NCI-H1930 (cell line): Measurements from ENCODE around the gene ARIH2.

Experiments
- DNase-seq, 2 experiments: peaks; one replicate each; lab custom pipeline; 2025; lab: John Stamatoyannopoulos, UW

The ARIH2 gene

DNA sequence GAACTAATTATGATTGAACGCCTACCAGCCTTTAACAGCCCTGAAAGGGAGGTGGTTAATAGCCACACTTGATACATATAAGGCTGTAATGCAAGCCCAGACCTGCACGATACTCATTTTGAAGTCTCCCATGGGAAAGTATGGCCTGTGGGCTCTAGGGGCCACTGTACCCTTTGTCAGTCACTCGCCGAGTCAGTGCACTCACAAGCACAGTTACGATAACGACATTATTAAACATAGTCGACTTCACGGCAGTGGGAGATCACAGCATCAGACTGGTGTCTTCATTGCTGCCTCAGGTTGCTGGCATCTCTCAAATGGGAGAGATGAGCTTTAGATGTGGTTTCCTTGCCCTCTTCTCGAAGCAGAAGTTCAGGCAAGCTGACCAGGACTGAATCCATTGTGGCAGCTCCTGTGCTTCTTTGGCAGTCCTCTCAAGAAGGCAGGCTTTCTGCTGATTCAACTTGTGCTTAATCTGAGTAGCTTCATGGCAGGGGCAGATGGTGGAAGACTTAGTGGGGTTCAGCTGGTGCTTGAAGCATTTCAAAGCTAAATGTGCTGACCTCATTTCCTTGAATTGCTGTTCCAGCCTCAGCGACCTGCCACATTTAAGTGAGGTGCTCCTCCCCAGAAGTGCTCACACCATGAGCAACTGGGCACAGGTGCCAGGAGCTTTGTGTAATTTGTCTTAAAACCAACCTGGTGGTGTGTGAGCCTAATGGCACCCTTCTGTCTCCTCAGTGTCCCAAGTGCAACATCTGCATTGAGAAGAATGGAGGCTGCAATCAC lies 55.6 kb downstream of the ARIH2 start:
- DNase-seq, result no peak

DNA sequence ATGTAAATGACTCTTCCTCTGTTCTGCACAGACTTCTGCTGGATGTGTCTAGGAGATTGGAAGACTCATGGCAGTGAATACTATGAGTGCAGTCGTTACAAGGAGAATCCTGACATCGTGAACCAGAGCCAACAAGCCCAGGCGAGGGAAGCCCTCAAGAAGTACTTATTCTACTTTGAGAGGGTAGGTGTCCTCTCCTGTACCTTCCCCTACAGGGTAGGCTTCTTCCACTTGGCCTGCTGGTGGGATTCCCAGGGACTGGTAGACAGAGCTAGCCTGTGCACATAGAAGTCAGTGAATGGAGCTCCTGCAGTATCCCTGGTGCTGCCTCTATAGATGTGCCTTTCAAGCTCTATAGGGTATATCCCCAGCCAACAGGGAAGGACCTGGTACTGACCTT lies 60.8 kb downstream of the ARIH2 start:
- DNase-seq, result no peak

DNA sequence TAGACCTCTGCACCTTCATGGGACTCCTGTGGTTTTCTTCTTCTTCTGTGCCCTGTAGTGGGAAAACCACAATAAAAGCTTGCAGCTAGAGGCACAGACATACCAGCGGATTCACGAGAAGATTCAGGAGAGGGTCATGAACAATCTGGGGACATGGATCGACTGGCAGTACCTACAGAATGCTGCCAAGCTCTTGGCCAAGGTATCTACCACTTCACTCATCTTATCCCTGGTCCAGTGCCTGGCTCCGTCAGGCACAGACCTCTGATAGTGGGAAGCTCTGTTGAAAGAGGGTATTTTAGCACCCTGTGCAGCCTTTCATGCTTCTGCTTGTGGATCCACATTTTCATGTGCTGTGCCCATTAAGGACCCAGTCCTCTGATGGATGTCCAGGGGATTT lies 61.7 kb downstream of the ARIH2 start:
- no peak for DNase-seq

DNA sequence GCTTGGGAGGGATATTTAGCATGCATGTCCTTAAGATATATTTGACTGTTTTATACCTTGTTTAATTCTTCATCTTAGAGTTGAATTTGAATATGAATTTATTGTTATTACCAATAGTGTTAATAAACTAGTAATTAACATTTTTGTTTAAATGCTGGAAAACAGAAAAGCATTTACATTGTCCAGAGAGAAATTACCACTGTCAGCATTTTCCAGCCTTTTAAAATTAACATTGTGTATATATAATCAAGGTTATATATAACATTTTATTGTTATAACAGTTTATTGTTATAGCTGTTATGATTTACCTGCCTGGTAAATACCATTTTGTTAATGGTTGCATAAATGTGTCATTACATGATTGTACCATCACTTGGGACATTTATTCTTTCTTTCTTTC lies 63.4 kb downstream of the ARIH2 start:
- DNase-seq, result no peak

DNA sequence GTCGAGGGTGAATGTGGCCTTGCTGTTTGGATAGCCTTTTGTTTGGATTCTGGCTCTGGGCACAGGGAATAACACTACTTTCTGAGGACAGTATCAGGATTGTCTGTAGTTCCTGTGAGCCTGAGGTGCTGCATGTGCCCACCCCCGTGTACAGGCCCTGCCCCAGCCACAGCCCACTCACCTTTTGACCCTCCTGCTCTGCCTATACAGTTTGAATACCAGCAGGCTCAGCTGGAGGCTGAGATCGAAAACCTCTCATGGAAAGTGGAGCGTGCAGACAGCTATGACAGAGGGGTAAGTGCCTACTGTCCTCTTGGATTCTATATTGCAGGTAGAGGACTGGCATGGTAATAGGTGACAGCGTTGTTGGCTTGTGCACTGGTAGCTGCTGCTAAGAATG lies 64.0 kb downstream of the ARIH2 start:
- DNase-seq, result no peak

DNA sequence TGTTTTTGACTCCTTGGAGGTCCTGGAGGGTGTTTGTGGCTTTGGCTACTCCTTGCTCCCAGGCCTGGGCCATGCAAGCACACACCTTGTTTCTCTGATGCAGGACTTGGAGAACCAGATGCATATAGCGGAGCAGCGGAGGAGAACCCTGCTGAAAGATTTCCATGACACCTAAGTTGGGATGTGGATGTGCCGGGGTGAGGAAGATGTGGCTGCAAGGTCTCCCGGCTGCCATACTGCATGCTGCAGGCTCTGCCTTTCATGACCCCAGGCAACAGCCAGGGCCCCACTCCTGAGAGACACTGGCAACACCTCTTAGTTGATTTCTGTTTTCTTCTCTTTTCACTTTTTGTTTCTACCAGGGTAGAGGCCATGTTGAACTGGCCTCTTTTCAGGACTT lies 64.5 kb downstream of the ARIH2 start:
- no peak for DNase-seq

DNA sequence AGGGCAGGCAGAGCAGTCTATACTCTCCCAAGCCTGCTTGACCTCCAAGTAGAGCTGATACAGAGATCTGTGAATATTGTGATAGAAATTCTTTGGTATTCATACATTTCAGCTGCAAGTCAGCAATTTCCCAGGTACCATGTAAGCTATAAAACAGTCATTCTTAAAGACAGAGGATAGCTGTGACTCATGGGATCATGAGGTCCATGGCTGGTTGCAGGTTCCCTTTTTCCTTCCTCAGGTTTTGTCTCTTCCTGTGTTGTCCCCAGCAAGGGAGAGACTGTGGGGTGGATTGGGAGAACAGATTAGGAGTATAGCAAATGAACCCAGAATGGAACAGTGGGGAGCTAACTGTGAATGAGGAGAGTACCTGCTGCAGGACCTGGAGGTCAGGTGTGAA lies 66.0 kb downstream of the ARIH2 start:
- no peak for DNase-seq

DNA sequence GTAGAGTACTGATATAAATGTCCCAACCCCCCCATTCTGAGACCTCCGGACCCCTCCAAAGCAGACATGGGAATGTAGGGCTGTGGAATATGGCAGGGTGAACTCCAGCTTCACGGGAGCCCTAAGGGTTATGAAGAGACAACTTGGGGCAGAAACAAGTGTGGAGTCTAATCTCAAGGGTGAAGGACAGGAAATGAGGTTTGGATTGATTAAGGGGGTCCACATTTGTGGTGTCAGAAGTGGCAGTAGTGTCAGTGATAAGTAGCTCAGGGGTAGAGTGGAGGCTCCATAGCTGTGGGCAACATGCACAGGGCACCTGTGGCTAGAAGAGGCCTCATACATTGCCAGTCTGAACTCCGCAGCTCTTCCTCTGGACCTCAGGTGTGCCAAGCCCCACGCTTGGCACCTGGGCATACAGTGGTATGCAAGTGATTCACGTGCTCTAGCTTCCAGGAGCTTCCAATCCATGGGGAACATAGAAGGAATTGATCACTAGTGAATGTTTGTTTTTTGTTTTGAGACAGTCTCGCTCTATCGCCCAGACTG lies 67.3 kb downstream of the ARIH2 start:
- DNase-seq, result no peak

DNA sequence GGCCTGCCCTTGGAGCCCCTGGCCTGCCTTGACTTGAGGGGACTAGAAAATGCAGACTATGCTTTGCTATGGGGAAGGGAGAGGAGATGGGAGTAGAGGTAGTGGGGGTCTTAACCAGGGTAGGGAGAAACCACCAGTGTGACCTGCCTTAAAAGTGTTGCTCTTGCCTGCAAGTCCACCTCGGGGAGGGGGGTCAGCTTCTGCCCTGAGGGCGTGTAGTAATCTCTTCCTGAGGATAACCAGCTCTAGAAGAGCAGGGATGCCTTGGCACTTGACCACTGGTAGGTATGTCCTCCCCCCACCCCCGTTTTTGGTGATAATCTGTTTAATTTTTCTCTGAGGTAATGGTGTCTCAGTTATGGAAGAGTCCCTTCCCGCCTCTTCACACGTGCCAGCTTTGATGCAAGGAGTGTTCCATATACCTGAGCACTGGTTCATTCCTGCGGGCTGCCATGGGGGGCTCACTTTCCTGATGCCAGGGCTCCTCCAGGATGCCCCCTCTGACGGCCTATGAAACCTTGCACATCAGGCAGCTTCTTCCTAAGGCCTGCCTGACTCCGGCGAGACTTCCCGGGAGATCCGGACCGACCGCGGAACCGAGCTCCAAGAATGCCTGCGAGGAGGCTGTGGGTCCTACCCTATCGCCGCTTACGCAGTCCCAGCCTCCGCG lies 70.6 kb downstream of the ARIH2 start:
- DNase-seq, result no peak

DNA sequence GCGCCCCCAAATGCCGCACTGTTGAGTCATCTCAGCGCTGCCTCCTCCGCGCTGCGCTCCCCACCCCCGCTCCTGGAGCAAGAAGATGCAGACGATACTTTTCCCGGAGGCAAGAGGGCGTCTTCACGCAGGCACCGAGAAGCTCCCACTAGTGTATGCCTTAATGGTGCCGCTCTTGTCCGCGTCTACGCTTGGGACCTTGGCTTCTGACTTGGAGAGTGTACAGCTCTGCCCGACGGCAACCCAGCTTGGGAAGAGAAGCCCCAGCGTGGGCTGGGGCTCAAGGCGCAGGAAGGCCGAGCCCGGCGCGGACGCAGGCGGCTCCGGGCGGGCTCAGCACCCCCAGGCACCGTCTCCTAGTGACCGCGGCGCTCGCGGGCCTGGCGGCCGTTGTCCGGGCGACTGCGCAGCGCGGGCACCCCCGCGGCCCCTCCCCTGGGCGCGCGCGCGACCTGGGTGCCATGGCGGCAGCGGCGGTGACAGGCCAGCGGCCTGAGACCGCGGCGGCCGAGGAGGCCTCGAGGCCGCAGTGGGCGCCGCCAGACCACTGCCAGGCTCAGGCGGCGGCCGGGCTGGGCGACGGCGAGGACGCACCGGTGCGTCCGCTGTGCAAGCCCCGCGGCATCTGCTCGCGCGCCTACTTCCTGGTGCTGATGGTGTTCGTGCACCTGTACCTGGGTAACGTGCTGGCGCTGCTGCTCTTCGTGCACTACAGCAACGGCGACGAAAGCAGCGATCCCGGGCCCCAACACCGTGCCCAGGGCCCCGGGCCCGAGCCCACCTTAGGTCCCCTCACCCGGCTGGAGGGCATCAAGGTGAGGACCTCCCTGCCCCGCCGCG lies 71.4 kb downstream of the ARIH2 start, which contains the start of gene P4HTM:
Gene P4HTM (plus strand): TSS at position 446 of the 840 bp plus-strand sequence. CDS start 16 bp downstream, at position 462.
- DNase-seq, result peak; percentile 37 to 67

DNA sequence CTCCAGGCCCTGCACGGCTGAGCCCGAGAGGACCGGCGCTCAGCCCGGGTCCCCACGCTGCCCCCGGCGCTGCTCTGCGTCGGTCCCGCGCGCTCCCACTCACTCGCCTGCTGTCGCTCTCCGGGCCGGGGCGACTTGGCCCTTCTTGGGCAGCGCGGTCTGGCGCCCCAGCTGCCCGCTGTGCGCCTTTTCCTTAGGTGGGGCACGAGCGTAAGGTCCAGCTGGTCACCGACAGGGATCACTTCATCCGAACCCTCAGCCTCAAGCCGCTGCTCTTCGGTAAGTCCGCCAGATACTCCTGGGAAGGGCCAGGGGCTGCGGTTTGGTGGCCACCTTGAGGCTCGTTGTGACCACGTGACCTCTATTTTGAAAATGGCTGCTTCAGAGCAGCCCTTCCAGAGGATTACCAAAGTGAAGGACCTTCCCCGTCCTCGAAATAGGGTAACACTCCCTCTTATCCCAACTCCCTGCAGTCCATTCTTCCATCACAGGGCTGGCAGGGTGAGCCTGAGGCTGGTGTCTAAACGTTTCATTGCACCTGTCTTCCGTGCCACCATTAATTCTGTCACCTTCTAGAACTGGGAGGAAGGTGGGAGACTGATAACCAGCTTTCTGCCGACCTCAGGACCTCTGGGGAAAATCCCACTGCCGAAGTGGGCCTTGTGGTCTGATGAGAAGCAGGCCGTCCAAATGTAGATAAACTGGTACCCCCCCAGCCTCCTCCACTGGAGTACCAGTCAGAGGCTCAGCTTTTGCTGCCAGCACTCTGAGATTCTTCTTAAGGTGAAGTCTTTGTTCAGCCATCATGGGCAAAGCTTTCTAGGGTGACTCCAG lies 72.2 kb downstream of the ARIH2 start:
- DNase-seq, result no peak

DNA sequence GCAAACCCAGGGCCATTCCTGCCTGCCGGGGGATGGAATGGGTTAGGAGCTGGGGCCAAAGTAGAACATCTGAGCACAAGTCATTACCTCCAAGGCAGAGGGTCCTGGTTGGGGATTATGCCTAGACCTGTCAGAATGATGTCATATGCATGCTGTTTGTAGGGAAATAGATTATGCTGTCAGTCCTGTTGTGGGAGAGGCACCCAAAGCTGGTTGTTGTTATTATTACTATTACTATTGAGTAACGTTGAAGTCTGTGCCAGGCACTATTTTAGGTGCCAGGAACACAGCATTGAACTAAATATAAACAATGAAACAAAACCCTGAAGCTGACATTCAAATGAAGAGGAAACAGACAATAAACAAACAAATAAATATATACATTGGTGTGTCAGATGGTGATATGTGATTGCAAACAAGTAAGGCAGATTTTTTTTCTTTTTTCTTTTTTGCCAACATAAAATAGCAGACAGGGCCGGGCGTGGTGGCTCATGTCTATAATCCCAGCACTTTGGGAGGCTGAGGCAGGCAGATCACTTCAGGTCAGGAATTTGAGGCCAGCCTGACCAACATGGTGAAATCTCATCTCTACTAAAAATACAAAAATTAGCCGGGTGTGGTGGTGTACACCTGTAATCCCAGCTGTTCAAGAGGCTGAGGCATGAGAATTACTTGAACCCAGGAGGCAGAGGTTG lies 73.4 kb downstream of the ARIH2 start:
- no peak for DNase-seq

DNA sequence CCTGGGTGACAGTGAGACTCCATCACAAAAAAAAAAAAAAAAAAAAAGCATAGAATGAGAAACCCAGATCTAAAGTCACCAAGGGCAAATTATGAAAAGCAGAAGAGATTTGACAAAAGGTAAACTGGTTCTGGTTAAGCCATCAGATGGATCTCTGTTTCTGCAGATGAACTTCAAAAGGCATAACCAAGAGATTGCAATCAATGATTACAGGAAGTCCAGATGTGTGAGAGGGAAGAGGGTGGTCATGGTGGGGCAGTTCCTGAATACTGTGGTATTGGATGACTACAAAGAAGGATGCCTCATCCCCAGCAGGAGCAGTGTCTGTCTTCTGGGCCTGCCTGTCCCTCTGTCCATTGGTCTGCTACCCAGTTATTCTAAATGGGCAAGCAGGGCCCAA lies 75.2 kb downstream of the ARIH2 start:
- DNase-seq, result no peak

DNA sequence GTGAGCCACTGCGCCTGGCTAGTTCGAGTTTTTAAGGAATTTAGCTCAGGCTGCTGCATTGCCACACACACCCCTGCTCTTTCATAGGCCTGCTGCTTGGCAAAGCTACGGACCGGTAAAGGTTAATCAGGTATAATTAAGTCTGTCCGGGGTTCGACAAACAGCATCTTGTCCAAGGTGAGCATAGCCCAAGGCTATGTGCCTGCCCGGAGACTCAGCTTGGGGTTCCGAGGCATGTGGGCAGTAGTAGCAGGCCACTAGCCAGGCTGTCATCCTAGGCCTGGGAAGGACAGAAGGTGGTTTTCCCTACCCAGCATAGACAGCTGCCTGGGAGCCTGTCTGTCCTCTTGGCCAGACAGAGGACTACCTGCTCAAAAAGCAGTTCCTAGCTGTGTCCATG lies 78.0 kb downstream of the ARIH2 start:
- DNase-seq, result no peak

DNA sequence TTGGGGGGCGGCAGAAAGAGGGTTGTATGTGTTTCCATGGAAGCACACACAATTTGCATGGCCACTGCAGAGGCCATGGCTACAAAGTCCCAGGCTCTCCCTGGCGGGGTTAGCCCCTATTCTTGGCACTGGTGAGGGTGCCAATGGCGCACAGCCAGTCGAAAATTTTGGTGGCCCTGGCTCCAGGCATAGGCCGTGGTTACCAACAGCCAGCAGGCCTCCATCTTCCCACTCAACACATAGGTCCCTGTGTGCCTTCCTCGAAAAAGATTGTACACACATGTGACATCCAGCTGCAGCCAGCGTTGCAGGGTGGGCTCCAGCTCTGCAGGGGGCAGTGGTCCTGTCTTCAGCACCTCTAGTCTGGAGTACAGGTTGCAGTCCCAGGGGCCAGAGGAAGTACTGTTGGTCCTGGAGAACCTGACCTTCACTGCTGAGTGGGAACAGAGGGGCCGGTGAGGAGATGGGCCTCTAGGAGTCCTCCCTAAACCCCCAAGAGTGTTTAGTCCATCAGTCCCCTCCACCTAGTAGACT lies 78.5 kb downstream of the ARIH2 start:
- no peak for DNase-seq

DNA sequence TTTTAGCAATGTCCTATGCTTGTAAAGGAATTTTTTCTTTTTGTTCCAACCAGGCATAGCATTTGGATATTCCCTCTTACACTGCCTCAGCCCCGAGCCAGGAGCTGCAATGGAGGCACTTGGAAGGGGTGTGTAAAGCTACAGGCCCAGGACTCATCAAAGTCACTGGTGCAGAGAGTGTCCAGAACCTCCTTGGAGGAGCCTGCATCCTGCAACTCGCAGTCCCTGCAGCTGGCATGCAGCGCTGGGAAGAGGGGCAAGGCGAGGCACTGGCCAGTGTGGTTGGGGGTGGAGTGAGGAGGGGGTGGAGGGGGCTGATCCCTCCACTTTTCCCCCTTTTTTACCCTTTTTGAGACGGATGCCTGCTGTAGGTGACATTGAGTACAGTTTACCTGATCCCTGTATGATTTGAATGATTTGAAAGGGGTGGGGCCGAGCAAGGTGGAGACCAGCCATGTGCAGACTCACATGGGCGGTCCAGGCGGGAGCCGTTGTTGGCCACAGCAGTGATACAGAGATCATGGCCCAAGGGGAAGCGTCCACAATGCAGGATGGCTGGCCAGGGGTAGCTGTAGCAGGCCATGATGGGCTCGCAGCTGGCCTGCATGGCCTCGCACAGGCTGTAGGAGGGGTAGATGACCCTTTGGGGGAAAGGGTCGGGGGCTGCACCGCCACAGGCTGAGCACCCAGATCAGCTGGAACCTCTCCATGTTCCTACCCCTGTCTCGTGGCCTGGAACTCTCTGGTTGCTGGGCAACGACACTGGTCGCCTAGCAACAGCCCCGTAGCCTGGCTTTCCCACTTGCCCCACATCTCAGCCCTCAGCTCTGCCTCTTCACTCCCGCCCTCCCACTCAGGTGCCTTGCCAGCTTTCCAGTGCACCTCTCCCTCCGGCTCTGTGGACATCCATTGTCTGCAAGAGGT lies 79.3 kb downstream of the ARIH2 start:
- no peak for DNase-seq

DNA sequence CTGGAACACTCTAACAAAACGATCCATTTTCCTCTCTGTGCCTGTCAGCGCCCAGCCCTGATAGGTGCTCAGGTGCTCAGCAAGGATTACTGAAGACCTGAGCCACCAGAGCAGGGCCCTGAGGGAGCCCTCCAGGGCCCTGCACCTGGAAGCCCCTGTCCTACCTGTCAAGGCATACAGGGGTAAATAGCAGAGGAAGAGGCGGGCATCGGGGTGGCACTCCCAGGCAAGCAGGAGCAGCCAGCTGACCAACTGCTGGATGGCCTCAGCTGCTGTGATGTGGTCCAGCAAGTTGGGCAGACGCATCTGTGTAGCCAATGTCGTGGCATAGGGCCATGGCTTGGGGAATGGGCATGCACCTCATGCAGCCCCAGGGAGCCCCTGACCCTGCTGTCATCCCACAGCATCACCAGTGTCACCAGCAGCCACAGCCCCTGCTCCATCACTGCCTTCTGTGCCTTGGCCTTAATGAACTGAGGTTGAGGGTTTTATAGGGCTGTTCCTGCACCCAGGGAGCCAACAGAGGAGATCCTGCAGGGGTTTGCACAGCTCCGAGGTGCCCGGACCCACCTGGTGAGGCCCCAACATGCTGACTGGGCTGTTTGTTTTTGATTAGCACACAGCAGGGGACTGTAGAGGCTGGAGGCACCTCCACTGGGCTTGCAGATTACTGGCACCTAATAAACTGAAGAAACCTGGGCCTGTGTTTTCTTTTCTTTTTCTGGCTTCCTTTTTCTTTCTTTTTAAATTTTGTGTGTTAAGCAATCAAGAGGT lies 80.6 kb downstream of the ARIH2 start:
- no peak for DNase-seq

DNA sequence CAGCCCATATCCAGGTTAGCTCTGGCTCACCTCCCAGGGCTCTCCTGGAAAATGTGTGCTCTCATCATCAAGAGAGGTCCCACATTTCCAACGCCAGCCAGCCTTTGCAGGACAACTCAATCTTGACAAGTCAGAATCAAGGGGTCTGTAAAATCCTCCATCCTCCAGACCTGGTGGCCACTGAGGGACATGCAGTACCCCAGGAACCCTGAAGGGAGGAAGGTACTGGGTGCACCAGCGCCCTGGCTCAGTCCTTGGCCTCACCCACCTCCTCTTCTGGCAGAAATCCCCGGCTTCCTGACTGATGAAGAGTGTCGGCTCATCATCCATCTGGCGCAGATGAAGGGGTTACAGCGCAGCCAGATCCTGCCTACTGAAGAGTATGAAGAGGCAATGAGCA lies 82.5 kb downstream of the ARIH2 start:
- no peak for DNase-seq
